GM23338 (cell line): ENCODE results near the gene LMO2. TPM values are rescaled to one million over a fixed set of nuclear protein-coding genes. Genes with fewer than 3 reads are reported as not detected.
"Not testable (repeated sequence)": the region's sequence is repeated elsewhere in the genome, so short reads cannot be mapped to it uniquely, and the experiment has no call there.

Experiments used
- ATAC-seq: fragments of 200-7000 bp; cut with Tn5 transposase; 3 replicates; pipeline ENCODE4 v1.9.1; 2020
- DNase-seq: peaks from one replicate; pipeline ENCODE4 v3.0.0-alpha.2; 2015; ENCODE audit warnings: low spot score
- H2AFZ ChIP-seq: fragments of 200-600 bp; sonication (generic); 2 replicates; pipeline ENCODE4 v1.8.0; 2016; ENCODE audit warnings: antibody characterized with exemption, mild to moderate bottlenecking, moderate library complexity
- H3F3A ChIP-seq: fragments of 200-600 bp; sonication (generic); replicated peaks from 2 replicates; pipeline ENCODE4 v1.8.0; 2017; ENCODE audit warnings: antibody characterized with exemption, mixed run types, low read depth
- H3K27ac ChIP-seq: fragments of 200-600 bp; sonication (generic); 2 replicates; pipeline ENCODE4 v1.6.1; 2016; ENCODE audit warnings: low read depth
- H3K27me3 ChIP-seq: fragments of 200-600 bp; sonication (generic); 2 replicates; pipeline ENCODE4 v1.8.0; 2016; ENCODE audit warnings: mild to moderate bottlenecking, mixed run types, moderate library complexity; ENCODE audit not compliant: insufficient read depth
- H3K36me3 ChIP-seq: fragments of 200-600 bp; sonication (generic); 2 replicates; pipeline ENCODE4 v1.8.0; 2016; ENCODE audit warnings: mild to moderate bottlenecking; ENCODE audit not compliant: insufficient read depth
- H3K4me1 ChIP-seq: fragments of 200-600 bp; sonication (generic); 2 replicates; pipeline ENCODE4 v1.8.0; 2016; ENCODE audit warnings: mild to moderate bottlenecking, moderate library complexity; ENCODE audit not compliant: insufficient read depth
- H3K4me2 ChIP-seq: fragments of 200-600 bp; sonication (generic); 2 replicates; pipeline ENCODE4 v1.7.1; 2017; ENCODE audit warnings: mixed run types
- H3K4me3 ChIP-seq: fragments of 200-600 bp; sonication (generic); 2 replicates; pipeline ENCODE4 v1.6.1; 2016; ENCODE audit warnings: mixed run types
- H3K79me2 ChIP-seq: fragments of 200-600 bp; sonication (generic); replicated peaks from 2 replicates; pipeline ENCODE4 v1.8.0; 2017; ENCODE audit warnings: mild to moderate bottlenecking; ENCODE audit not compliant: insufficient read depth
- H3K9me2 ChIP-seq: fragments of 200-600 bp; sonication (generic); 2 replicates; pipeline ENCODE4 v1.8.0; 2017; ENCODE audit not compliant: insufficient read depth
- H4K20me1 ChIP-seq: fragments of 200-600 bp; sonication (generic); replicated peaks from 2 replicates; pipeline ENCODE4 v1.8.0; 2017; ENCODE audit warnings: mild to moderate bottlenecking; ENCODE audit not compliant: insufficient read depth
- H3K27ac Mint-ChIP-seq: 2 replicates; pipeline ENCODE4 v1.8.0; 2020; ENCODE audit warnings: inconsistent platforms, mild to moderate bottlenecking, moderate library complexity, mixed read lengths
- H3K27me3 Mint-ChIP-seq: 3 replicates; pipeline ENCODE4 v1.8.0; 2022; ENCODE audit warnings: low read depth, mild to moderate bottlenecking, moderate library complexity, mixed read lengths, inconsistent platforms; ENCODE audit not compliant: insufficient read depth, poor library complexity
- H3K36me3 Mint-ChIP-seq: 3 replicates; pipeline ENCODE4 v1.8.0; 2021; ENCODE audit warnings: low read depth, mild to moderate bottlenecking, inconsistent platforms, moderate library complexity, mixed read lengths
- H3K4me1 Mint-ChIP-seq: 3 replicates; pipeline ENCODE4 v1.8.0; 2020; ENCODE audit warnings: mild to moderate bottlenecking, inconsistent platforms, mixed read lengths
- H3K4me3 Mint-ChIP-seq: 3 replicates; pipeline ENCODE4 v1.8.0; 2021; ENCODE audit warnings: moderate library complexity, mild to moderate bottlenecking, inconsistent platforms, mixed read lengths
- H3K9me3 Mint-ChIP-seq: 3 replicates; pipeline ENCODE4 v1.8.0; 2020; ENCODE audit warnings: moderate library complexity, mild to moderate bottlenecking, inconsistent platforms, mixed read lengths
- CREB1 ChIP-seq: fragments of 250-450 bp; sonication (Bioruptor Pico); IDR thresholded peaks from 2 replicates; pipeline ENCODE4 v1.5.0; 2020; ENCODE audit warnings: low read depth, mild to moderate bottlenecking, moderate library complexity
- NANOG ChIP-seq: IDR thresholded peaks from 2 replicates; pipeline ENCODE4 v1.6.1; 2016; ENCODE audit warnings: antibody characterized with exemption, borderline replicate concordance
- REST ChIP-seq: IDR thresholded peaks from one replicate; pipeline ENCODE4 v1.6.1; 2018; ENCODE audit warnings: antibody characterized with exemption; ENCODE audit not compliant: unreplicated experiment
- STAT1 ChIP-seq: IDR thresholded peaks from one replicate; pipeline ENCODE4 v1.6.1; 2016; ENCODE audit warnings: antibody characterized with exemption; ENCODE audit not compliant: unreplicated experiment
- ZNF114 ChIP-seq: fragments of 250-450 bp; sonication (Bioruptor Pico); IDR thresholded peaks from 2 replicates; pipeline ENCODE4 v1.5.0; 2020; ENCODE audit warnings: mild to moderate bottlenecking, moderate library complexity
- ZNF331 ChIP-seq: fragments of 250-450 bp; sonication (Bioruptor Pico); IDR thresholded peaks from 2 replicates; pipeline ENCODE4 v1.5.0; 2020; ENCODE audit warnings: low read depth, mild to moderate bottlenecking, moderate library complexity
- ZNF462 ChIP-seq: fragments of 250-450 bp; sonication (Bioruptor Pico); IDR thresholded peaks from 2 replicates; pipeline ENCODE4 v1.5.0; 2020; ENCODE audit warnings: mild to moderate bottlenecking, moderate library complexity
- polyA plus RNA-seq: library from polyadenylated mRNA; unstranded; fragments of >200 nt; fragmentation: Nextera tagmentation; extraction: Ambion mirVana; gene quantifications from 2 replicates; pipeline ENCODE4 v1.2.1, GENCODE V29; 2016
- total RNA-seq: library from RNA; depleted of rRNA; stranded (reverse); fragments of >200 nt; shearing (Covaris generic); gene quantifications from 2 replicates; pipeline ENCODE4 v1.2.3, GENCODE V29; 2014

LMO2 gene
- total and polyA plus RNA-seq, 2 experiments from 2014 or later: 1.4 to 3.1 TPM

- no peak for TF ChIP-seq ZNF462
- no peak for TF ChIP-seq CREB1 (CRISPR knock-in tag)
- no peak for TF ChIP-seq ZNF331 (CRISPR knock-in tag)
Measured at GRCh38 chr11:33932721-33933120, 40.8 kb upstream of the LMO2 start (continued).

GRCh38 chr11:33931739-33932366 lies 40.0 kb upstream of the LMO2 start:
- H3K4me1 Mint-ChIP-seq: peaks cover 20% of the 10 kb centered on the region
- DNase-seq, H3K36me3 ChIP-seq, H3K27ac ChIP-seq, H4K20me1 ChIP-seq, H3K4me3 Mint-ChIP-seq, H3K4me2 ChIP-seq, H3K27ac Mint-ChIP-seq, H3K4me3 ChIP-seq, H3K79me2 ChIP-seq, H3F3A ChIP-seq, ATAC-seq, H3K27me3 ChIP-seq, H3K27me3 Mint-ChIP-seq, H3K9me2 ChIP-seq, H2AFZ ChIP-seq: not testable (repeated sequence)
- H3K36me3 Mint-ChIP-seq: peaks cover 17% of the 10 kb centered on the region
- H3K4me1 ChIP-seq: peaks cover 14% of the 10 kb centered on the region; the same call in 1 of the 2 replicates
- H3K9me3 Mint-ChIP-seq: peaks cover 20% of the 10 kb centered on the region

- no peak overlapping the region for H3K27ac ChIP-seq
- TF ChIP-seq NANOG: no peak
- no peak for TF ChIP-seq STAT1
- TF ChIP-seq ZNF331 (CRISPR knock-in tag): no peak
- TF ChIP-seq CREB1 (CRISPR knock-in tag): no peak
- no peak for TF ChIP-seq ZNF114
- no peak for TF ChIP-seq REST
Measured at GRCh38 chr11:33931067-33931466, 39.2 kb upstream of the LMO2 start.

More at GRCh38 chr11:33931067-33931466, 39.2 kb upstream of the LMO2 start:
- DNase-seq (no peak), ATAC-seq (no peak)
- Mint-ChIP-seq H3K9me3 (peaks cover 20% of the 10 kb centered on the region), H3K4me1 (peaks cover 20% of the 10 kb centered on the region), H3K27ac (no peak overlapping the region), H3K4me3 (no peak overlapping the region), H3K27me3 (peaks cover 6% of the 10 kb centered on the region), H3K36me3 (peaks cover 17% of the 10 kb centered on the region)
- Histone ChIP-seq H2AFZ (peak overlapping the region; percentile 96), H3K79me2 (no peaks in the 10 kb centered on the region), H3K4me2 (no peak overlapping the region), H3K36me3 (no peaks in the 10 kb centered on the region), H3K4me1 (peaks cover 14% of the 10 kb centered on the region; the same call in 1 of the 2 replicates), H3K9me2 (0 out of 2 replicates have a peak, but pooled peaks cover 6% of the 10 kb centered on the region), H3F3A (no peaks in the 10 kb centered on the region), H4K20me1 (no peaks in the 10 kb centered on the region), H3K4me3 (no peak overlapping the region), H3K27me3 (no peaks in the 10 kb centered on the region)
